Stimulated activated CD8-positive, alpha-beta memory T cell treated with anti-CD3 and anti-CD28 coated beads, Interleukin-2, amount 100 ng/mL, for 1 hour (primary cell): ENCODE data around the gene C1GALT1.
A peak's percentile ranks its signal among the peaks of the same experiment; 100 is the strongest.
"Not testable (repeated sequence)": the region's sequence is repeated elsewhere in the genome, so short reads cannot be mapped to it uniquely, and the experiment has no call there.

Source experiments
- DNase-seq, 2 donors: peaks; one replicate each; pipeline ENCODE4 v3.0.0-alpha.2; 2020; ENCODE audit warnings: low read depth in 2 of 2

C1GALT1 gene

DNA sequence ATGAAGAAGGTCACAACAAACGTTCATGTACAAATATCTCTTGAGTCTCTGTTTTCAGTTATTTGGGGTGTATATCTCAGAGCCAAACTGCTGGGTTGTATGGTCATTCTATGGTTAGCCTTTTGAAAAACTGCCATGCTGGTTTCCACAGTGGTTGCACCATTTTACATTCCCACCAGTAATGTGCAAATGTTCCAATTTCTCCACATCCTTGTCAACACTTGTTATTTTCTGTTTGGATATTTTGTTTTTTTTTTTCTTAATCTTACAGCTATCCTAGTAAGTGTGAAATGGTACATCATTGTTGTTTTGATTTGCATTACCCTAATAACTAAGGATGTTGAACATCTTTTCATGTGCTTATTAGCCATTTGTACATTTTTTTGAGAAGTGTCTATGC, 13.0 kb upstream of the C1GALT1 start:
- DNase-seq, result no peak

DNA sequence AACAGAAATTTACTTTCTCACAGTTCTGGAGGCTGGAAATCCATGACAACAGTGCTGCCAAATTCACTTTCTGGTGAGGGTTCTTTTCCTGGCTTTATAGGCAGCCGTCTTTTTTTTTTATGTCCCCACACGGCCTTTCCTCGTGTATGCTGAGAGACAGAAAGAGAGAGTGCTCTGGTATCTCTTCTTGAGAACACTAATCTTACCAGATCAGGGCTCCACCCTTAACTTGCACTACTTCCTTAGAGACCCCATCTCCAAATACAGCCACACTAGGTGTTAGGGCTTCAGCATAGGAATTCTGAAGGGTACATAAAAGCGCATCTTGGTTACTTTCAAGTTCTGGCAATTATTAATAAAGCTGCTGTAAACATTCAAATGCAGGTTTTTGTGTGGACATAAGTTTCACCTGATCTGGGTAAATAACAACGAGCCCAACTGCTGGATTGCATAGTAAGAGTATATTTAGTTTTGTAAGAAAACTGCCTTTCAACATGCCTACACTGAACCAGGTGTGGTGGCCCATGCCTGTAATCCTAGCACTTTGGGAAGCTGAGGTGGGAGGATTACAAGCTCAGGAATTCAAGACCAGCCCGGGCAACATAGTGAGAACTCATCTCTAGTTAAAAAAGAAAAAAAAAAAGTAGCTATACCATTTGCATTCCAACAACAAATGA, 8.2 kb upstream of the C1GALT1 start:
- no peak for DNase-seq

DNA sequence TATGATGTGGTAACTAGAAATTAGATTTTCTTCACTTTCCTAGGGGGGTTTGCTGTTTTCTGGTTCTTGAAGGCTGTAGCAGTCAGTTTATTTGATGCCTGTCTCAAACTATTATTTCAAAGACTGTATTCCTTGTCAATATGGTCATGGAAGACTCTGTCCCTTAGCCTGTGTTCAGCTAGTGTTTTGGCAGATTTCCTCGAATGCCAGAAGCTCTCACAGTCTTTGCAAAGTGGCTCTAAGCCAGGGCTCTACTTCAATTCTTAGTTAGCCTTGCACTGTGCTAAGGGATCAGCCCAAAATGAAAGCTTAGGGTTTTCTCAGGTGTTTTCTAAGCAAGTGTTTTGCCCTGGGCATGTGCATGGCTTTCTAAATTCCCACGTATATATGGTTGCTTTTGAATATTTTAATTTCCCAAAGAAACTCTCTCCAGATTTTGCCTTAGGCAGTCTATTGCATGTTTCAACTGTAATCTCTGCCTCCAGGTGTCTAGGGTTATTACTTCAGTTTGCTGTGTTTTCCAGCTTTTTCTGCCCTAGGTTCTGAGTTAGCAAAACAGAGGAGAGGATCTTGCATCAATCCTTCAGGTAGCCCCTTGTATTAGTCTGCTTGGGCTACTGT, 7.2 kb upstream of the C1GALT1 start:
- no peak for DNase-seq

DNA sequence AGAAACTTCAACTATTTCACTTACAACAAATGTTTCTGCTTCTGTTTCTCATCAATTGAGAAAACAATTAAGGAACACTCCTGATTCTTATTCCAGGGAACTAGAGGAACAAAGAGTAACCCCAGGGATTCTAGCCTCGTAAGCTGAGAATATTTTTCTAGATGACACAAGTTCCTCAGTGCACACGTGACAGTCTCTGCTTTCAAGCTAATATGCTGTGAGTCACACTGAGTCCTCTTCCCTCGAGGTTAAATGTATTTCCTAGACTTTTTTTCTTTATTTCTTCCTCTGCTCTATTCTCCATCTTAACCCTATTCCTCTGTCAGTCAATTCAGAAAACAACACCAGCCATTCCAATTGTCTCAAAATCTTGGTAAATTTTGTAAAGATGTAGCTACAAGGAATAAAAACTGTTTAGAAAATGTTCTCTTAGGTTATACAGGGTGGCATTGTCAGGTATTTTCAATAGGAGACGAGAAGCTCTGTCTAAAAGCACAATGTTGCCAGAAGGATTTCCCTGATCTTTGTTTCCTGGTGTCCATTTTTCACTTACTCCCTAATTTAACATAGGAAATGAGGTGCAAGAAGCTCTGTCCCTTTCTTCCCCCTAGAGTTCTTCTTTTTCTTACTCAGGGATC, 5.8 kb upstream of the C1GALT1 start:
- DNase-seq, result no peak

DNA sequence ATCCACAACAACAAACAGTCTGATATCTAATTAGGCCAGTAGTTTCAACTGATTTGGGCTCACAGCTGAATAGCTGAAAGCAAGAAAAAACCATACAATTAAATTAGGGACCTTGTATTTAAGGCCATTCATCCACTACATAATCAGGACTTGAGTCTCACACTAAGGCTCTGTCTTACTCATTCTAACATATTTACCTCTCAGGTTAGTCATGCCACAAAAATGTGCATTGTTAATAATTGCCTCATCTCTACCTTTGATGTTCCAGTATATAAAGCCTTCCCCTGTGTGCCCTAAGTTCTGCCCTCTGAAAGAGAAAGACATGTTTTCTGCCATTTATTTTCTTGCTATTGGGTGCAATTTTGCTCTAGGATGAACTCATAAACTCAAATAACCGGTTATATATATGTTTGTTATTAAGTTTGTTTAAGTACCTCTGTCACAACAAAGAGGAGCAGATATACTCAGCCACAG, 5.3 kb upstream of the C1GALT1 start:
- no peak for DNase-seq

DNA sequence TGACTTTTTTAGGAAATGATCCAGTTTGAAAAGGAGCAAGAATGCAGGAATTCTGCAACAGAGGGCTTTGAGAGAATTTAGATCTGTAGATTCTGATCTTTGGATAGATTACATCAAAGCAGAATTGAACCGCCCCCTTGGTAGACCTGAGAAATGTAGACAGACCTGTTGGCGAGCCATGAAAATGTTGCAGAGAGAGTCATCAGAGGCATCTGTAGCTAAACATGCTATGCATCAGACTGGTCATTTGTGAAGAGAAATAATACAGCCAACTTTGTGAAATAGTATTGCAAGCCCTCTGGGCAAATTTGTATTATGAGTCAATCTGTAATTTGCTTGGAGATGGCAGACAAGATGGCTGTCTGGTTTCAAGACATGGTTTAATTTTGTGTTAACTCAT, 4.3 kb upstream of the C1GALT1 start:
- no peak for DNase-seq

DNA sequence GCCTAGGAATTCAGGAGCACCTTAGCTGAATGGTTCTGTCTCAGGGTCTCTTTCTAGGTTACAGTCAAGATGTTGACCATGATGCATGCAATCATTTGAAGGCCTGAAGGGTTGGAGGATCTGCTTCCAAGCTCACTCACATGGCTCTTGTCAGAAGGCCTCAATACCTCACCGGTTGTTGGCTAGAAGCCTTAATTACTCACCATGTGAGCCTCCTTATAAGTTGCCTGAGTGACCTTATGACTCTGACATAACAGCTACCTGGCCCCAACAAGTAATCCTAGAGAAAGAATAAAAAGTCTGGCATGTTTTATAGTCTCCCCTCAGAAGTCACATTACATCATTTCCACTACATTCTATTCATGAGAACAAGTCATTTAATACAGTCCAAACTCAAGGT, 3.4 kb upstream of the C1GALT1 start:
- no peak for DNase-seq

DNA sequence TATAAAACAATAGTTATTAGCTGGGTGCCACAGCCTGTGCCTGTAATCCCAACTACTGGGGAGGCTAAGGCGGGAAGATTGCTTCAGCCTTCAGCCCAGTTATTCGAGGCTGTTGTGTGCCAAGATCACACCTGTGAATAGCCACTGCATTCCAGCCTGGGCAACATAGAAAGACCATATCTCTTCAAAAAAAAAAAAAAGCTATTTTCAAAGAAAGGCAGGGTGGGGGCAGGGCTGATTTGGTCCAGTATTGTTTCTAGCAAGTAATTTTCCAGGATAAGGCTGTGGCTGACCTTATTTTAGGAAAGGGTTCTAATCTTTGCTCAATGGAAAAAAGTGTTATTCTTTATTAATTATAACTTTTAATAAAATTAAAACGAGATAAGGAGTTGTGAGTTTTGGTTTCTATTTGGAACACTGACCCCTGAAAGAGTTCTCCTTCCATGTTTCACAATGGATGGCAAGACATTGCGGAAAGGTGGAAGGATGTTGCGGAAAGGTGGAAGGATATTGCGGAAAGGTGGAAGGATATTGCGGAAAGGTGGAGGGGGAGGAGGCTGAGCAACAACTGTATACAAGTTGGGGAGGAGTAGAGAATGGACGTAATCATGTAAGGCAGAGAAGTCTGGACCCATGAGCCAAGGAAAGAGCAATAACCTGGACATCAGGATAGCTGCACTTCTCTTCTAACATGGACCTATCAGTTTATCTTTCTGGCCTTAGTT, 1.5 kb upstream of the C1GALT1 start:
- no peak for DNase-seq

DNA sequence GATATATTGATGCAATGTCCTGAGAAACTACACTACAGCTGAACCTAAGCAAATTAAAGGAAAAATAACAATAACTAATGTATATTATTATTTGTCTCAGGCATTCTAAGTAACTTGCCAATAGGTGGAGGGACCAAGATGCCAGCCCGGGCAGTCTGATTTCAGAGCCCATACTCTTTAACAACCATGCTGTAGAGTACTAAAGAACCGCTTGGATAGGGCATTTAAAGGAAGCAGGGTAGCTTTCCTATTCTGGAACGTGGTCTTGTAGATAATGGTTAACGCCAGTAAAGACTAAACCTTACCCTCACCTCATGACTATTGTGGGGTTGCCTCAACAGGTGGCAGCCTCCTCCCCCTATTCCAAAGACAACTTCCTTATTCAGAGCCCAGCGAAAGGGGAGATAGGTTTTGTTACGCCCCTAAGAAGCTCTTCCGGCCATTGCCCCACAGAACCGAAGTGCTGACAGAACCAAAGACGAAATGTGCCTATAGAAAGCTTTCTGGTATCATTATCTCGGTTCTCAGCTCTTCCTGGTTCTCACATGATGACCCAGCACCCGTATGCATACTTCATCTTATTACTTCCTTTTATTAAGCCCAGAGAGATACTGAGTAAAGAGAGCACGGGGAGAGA, 707 bp upstream of the C1GALT1 start:
- peak; percentile 5 to 14 for DNase-seq

DNA sequence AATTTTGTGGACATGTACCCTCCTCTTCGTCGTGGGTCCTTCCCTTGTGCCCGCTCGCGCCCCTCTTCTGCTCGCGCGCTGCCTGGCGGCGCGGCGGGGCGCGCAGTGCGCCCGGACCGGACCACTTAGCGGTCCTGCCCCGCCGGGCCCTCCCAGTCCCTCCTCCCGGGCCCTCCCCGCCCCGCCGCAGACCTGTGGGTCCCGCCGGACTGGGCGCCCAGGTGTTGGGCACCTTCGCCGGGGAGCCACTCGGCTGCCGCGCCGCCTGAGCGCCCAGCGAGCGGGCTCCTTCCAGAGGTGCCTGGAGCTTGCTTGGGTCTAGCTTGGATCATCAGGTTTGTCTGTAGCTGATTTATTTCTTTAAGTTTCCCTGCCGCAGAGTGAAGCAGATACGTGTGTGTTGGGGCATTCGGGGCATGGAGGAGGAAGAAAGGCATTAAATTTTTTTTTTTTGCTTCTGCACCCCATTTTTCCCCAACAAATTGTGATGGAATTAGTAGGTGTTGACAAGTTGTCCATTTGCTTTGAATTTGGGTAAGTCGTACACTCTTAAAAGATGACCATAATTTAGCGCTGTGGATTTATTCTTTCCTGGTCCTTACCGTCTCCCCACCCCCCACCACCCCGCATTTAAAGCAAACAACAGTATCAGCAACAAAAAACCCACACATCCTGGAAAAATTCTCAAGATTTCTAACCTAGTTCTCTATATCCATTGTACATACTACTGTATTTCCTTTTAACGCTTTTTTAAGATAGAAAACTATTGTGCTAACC, 905 bp downstream of the C1GALT1 start:
- peak; percentile 11 to 20 for DNase-seq

DNA sequence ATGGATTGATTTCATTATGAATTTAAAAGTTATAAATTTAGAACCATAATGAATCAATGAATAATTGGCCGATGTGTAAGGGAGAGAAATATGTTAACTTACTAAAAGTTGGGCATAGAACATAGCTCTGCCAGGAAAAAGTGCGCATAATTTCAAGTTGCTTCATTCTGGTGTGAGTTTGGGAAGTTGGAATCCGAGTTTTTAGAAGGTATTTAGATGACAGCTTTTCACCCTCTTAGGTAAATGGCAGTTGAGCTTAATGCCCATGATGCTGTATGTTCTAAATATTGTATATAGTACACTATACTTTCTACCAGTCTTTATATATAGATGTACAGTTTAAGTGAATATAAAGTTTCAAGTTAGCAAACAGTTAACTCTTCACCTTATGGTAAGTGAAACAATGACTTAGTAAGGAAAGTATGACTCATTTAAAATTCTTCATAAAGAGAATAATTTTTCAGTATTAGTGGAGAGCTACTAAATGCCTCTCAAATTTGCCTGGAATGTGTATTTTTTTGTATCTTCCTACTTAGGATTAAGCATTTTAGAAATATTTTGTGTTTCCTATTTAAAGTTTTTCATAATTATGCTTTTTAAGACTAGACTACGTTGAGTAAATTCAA, 1.6 kb downstream of the C1GALT1 start:
- DNase-seq, result no peak

DNA sequence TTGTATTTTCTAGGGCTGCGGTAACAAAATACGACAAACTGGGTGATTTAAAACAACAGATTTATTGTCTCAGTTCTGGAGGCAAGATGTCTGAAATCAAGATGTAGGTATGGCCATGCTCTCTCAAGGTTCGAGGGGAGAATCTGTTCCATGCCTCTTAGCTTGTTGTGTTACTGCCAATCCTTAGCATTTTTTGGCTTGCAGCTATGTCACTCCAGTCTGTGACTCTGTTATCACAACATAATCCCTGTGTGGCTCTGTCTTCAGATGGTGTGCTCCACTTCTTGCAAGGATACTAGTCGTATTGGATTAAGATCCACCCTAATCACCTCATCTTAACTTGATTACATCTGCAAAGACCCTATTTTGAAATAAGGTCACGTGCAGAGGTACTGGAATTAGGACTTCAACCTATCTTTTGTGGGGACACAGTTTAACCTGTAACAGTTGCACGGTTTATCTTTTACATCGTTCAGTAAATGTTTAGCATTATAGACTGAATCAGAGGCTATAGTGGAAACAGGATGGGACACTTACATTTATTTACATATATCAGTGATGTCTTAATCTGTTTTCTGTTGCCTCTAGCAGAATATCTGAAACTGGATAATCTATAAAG, 3.1 kb downstream of the C1GALT1 start:
- no peak for DNase-seq

DNA sequence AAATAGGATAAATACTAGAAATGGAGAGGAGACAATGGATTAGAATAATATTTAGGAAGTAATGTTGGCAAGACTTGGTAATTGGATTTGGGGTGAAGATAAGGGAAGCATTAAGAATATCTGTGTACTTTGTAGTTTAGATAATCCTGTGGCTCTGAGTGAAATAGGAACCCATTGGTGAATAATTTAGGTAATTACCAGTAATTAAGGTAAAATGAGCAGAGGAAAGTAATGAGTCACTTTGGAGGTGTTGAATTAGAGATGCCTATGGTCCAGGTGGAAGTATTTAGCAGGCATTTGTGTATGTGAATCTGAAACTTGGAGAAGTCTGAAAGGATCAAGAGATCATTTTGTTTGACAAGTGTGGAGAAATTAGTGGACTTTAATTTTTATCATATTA, 5.7 kb downstream of the C1GALT1 start:
- no peak for DNase-seq

DNA sequence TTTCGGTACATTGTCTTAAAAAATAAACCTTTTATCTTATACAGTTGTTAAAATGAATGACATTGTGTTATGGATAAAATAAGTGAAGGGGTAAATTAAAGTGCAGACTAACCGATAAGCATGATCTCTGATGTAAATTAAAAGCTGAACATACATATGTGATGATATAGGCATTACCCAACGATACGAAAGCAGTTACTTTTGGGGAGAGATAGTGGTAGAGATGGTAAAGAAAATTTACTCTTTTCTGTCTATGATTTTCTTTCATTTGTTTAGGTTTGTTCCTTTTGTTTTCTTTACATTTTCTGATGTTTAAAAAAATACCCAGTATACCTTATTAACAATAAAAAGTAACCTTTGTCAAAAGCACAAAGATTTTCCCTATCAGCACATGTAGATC, 6.4 kb downstream of the C1GALT1 start:
- no peak for DNase-seq

DNA sequence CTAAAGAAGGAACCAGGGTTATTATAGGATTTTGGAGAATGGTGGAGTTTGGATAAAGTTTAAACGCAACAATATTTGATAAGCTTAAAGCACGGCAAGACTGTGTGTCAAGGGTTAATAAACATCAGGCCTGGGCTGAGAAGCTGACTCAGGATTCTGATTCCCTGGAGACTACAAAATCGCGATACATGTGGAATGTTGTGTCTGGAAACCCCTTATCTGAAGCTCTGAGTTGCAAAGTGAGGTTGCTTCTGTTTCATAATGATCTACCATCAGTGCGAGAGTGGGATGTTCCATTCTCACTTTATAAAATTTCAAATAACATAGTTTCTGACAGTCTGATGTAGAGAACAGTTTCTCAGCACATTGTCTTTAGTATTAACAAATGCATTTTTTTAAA, 7.8 kb downstream of the C1GALT1 start:
- DNase-seq, result no peak

DNA sequence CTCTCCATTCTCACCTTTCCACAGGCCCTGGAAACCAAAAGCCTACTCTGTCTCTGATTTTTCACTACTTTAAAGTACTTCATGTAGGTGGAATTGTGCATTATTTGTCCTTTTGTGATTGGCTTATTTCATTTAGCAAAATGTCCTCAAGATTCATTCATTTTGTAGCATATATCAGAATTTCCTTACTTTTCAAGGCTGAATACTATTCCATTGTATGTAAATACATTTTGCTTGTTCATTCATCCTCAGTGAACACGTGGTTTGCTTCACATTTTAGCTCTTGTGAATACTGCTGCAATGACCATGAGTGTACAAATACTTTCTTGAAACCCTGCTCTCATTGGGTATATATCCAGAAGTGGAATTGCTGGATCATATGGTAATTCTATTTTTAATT, 8.8 kb downstream of the C1GALT1 start:
- no peak for DNase-seq

DNA sequence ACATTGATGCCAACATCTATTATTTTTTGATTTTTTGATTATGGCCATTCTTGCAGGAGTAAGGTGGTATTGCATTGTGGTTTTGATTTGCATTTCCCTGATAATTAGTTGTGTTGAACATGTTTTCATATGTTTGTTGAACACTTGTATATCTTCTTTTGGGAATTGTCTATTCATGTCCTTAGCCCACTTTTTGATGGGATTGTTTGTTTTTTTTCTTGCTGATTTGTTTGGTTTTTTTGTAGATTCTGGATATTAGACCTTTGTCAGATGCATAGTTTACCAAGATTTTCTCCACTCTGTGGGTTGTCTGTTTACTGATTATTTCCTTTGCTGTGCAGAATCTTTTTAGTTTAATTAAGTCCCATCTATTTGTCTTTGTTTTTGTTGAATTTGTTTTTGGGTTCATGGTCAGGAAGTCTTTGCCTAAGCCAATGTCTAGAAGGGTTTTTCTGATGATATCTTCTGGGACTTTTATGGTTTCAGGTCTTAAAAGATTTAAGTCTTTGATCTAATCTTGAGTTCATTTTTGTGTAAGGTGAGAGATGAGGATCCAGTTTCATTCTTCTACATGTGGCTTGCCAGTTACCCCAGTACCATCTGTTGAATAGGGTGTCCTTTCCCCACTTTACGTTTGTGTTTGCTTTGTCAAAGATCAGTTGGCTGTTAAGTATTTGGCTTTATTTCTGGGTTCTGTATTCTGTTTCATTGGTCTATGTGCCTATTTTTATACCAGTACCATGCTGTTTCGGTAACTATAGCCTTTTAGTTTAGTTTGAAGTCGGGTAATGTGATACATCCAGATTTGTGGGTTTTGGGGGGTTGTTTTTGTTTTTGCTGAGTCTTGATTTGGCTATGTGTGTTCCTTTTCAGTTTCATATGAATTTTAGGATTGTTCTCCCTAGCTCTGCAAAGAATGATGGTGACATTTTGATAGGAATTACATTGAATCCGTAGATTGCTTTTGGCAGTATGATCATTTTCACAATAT, 10.7 kb downstream of the C1GALT1 start:
- not testable (repeated sequence) for DNase-seq

DNA sequence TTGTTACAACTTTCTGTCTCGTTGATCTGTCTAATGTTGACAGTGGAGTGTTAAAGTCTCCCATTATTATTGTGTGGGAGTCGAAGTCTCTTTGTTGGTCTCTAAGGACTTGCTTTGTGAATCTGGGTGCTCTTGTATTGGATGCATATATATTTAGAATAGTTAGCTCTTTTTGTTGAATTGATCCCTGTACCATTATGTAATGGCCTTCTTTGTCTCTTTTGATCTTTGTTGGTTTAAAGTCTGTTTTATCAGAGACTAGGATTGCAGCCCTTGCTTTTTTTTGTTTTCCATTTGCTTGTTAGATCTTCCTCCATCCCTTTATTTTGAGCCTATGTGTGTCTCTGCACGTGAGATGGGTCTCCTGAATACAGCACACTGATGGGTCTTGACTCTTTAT, 17.2 kb downstream of the C1GALT1 start:
- not testable (repeated sequence) for DNase-seq

DNA sequence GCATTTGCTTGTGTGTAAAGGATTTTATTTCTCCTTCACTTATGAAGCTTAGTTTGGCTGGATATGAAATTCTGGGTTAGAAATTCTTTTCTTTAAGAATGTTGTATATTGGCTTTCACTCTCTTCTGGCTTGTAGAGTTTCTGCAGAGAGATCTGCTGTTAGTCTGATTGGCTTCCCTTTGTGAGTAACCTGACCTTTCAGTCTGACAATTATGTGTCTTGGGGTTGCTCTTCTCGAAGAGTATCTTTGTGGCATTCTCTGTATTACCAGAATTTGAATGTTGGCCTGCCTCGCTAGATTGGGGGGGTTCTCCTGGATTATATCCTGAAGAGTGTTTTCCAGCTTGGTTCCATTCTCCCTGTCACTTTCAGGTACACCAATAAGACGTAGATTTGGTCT, 17.9 kb downstream of the C1GALT1 start:
- not testable (repeated sequence) for DNase-seq
